ENCODE measurements around the gene EXOC1. TPM values are rescaled to one million over a fixed set of nuclear protein-coding genes. Genes with fewer than 3 reads are reported as not detected.

Gene EXOC1
- total RNA-seq, 2 experiments from 2014 or later: 23.7 to 33.5 TPM

- Histone ChIP-seq H3K79me2 (ENCODE audit: insufficient read depth, low read depth, low read length) (no peaks in the 10 kb centered on the region), H2AFZ (ENCODE audit: low read length) (no peak overlapping the region), H3K4me1 (ENCODE audit: insufficient read depth, low read length, poor library complexity, severe bottlenecking) (no peaks in the 10 kb centered on the region), H3K9me3 (ENCODE audit: low read length) (no peaks in the 10 kb centered on the region; the same call in 1 of the 2 replicates), H3K27ac (ENCODE audit: low read depth, low read length, poor library complexity, severe bottlenecking) (no peak overlapping the region), H3K4me2 (ENCODE audit: low read length) (no peak overlapping the region), H3K36me3 (ENCODE audit: insufficient read depth, low read length) (peaks cover 50% of the 10 kb centered on the region), H3K4me3 (ENCODE audit: low read depth, low read length, poor library complexity, severe bottlenecking) (no peak overlapping the region), H4K20me1 (ENCODE audit: insufficient read depth, low read length) (no peaks in the 10 kb centered on the region), H3K9me2 (ENCODE audit: insufficient read depth, low read length) (no peaks in the 10 kb centered on the region)
- BruUV-seq (replicated peaks): no TSS peak
- TF ChIP-seq CTCF (conservative IDR thresholded peaks at IDR 0.05; ENCODE audit: low read length) (no peak), EZH2phosphoT487 (IDR thresholded peaks at IDR 0.05; ENCODE audit: borderline replicate concordance, low read depth, low read length) (no peak)
- intact Hi-C loops (cut with micrococcal nuclease; ENCODE audit: unreplicated experiment): no loop called here
- no peak for DNase-seq (ENCODE audit: low spot score)
- ChIA-PET CTCF (ENCODE audit: unreplicated experiment) (no interaction called here), POLR2A (interaction anchor here (1.2 kb wide), 1 partner anchor 26 kb away, joined by 3 read pairs; no protein-coding TSS in a partner anchor)
These were observed 49.2 kb downstream of the EXOC1 start for GRCh38 chr4:55902677-55903076.

- POLR2A ChIA-PET: interaction anchor here (0.7 to 1.2 kb wide), 3 partner anchors 11 to 25 kb away, joined by 3 read pairs; no protein-coding TSS in a partner anchor
- no peak for DNase-seq (ENCODE audit: low spot score)
- H3K27ac ChIP-seq (ENCODE audit: low read depth, low read length, poor library complexity, severe bottlenecking): no peak overlapping the region
- no TSS peak for BruUV-seq (replicated peaks)
- TF ChIP-seq EZH2phosphoT487 (IDR thresholded peaks at IDR 0.05; ENCODE audit: borderline replicate concordance, low read depth, low read length) (no peak), CTCF (conservative IDR thresholded peaks at IDR 0.05; ENCODE audit: low read length) (no peak)
- H2AFZ ChIP-seq (ENCODE audit: low read length): no peak overlapping the region
- CTCF ChIA-PET (ENCODE audit: unreplicated experiment): no interaction called here
- no peak overlapping the region for H3K4me2 ChIP-seq (ENCODE audit: low read length)
- H3K4me3 ChIP-seq (ENCODE audit: low read depth, low read length, poor library complexity, severe bottlenecking): no peak overlapping the region
- no peaks in the 10 kb centered on the region for H3K9me2 ChIP-seq (ENCODE audit: insufficient read depth, low read length)
- H3K9me3 ChIP-seq (ENCODE audit: low read length): no peaks in the 10 kb centered on the region; the same call in 1 of the 2 replicates
- peaks cover 50% of the 10 kb centered on the region for H3K36me3 ChIP-seq (ENCODE audit: insufficient read depth, low read length)
- H4K20me1 ChIP-seq (ENCODE audit: insufficient read depth, low read length): no peaks in the 10 kb centered on the region
- H3K4me1 ChIP-seq (ENCODE audit: insufficient read depth, low read length, poor library complexity, severe bottlenecking): no peaks in the 10 kb centered on the region
- H3K79me2 ChIP-seq (ENCODE audit: insufficient read depth, low read depth, low read length): no peaks in the 10 kb centered on the region
- intact Hi-C loops (cut with micrococcal nuclease; ENCODE audit: unreplicated experiment): no loop called here
These were observed 50.1 kb downstream of the EXOC1 start for GRCh38 chr4:55903577-55903976.

- intact Hi-C loops (cut with micrococcal nuclease; ENCODE audit: unreplicated experiment): no loop called here
- no peaks in the 10 kb centered on the region; the same call in 1 of the 2 replicates for H3K9me3 ChIP-seq (ENCODE audit: low read length)
- H3K27ac ChIP-seq (ENCODE audit: low read depth, low read length, poor library complexity, severe bottlenecking): no peak overlapping the region
- no peak overlapping the region for H3K4me2 ChIP-seq (ENCODE audit: low read length)
- no peaks in the 10 kb centered on the region for H3K79me2 ChIP-seq (ENCODE audit: insufficient read depth, low read depth, low read length)
- CTCF ChIA-PET (ENCODE audit: unreplicated experiment): no interaction called here
- no peaks in the 10 kb centered on the region for H4K20me1 ChIP-seq (ENCODE audit: insufficient read depth, low read length)
- no peak overlapping the region for H3K4me3 ChIP-seq (ENCODE audit: low read depth, low read length, poor library complexity, severe bottlenecking)
- no peaks in the 10 kb centered on the region for H3K9me2 ChIP-seq (ENCODE audit: insufficient read depth, low read length)
- H2AFZ ChIP-seq (ENCODE audit: low read length): no peak overlapping the region
- H3K36me3 ChIP-seq (ENCODE audit: insufficient read depth, low read length): peaks cover 45% of the 10 kb centered on the region
- no TSS peak for BruUV-seq (replicated peaks)
- DNase-seq (ENCODE audit: low spot score): no peak
- H3K4me1 ChIP-seq (ENCODE audit: insufficient read depth, low read length, poor library complexity, severe bottlenecking): no peaks in the 10 kb centered on the region
- POLR2A ChIA-PET: no interaction called here
- TF ChIP-seq EZH2phosphoT487 (IDR thresholded peaks at IDR 0.05; ENCODE audit: borderline replicate concordance, low read depth, low read length): no peak
- no peak for TF ChIP-seq CTCF (conservative IDR thresholded peaks at IDR 0.05; ENCODE audit: low read length)
These were observed 51.1 kb downstream of the EXOC1 start for GRCh38 chr4:55904576-55904975.
